A549 treated with Hydrocortisone at 1 μM for 4 hours (cell line): ENCODE data around the gene HARS1. TPM values are rescaled to one million over a fixed set of nuclear protein-coding genes. Genes with fewer than 3 reads are reported as not detected.

Experiments used
- total RNA-seq: library from RNA; stranded (reverse); fragments of 200-300 nt; extraction: Qiagen RNA extraction; gene quantifications from 5 replicates; pipeline ENCODE4 v1.2.3, GENCODE V29; 2022

The HARS1 gene, protein sequence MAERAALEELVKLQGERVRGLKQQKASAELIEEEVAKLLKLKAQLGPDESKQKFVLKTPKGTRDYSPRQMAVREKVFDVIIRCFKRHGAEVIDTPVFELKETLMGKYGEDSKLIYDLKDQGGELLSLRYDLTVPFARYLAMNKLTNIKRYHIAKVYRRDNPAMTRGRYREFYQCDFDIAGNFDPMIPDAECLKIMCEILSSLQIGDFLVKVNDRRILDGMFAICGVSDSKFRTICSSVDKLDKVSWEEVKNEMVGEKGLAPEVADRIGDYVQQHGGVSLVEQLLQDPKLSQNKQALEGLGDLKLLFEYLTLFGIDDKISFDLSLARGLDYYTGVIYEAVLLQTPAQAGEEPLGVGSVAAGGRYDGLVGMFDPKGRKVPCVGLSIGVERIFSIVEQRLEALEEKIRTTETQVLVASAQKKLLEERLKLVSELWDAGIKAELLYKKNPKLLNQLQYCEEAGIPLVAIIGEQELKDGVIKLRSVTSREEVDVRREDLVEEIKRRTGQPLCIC
- 73.7 to 90.7 TPM (median 77.1 TPM) in 5 replicates for total RNA-seq

DNA sequence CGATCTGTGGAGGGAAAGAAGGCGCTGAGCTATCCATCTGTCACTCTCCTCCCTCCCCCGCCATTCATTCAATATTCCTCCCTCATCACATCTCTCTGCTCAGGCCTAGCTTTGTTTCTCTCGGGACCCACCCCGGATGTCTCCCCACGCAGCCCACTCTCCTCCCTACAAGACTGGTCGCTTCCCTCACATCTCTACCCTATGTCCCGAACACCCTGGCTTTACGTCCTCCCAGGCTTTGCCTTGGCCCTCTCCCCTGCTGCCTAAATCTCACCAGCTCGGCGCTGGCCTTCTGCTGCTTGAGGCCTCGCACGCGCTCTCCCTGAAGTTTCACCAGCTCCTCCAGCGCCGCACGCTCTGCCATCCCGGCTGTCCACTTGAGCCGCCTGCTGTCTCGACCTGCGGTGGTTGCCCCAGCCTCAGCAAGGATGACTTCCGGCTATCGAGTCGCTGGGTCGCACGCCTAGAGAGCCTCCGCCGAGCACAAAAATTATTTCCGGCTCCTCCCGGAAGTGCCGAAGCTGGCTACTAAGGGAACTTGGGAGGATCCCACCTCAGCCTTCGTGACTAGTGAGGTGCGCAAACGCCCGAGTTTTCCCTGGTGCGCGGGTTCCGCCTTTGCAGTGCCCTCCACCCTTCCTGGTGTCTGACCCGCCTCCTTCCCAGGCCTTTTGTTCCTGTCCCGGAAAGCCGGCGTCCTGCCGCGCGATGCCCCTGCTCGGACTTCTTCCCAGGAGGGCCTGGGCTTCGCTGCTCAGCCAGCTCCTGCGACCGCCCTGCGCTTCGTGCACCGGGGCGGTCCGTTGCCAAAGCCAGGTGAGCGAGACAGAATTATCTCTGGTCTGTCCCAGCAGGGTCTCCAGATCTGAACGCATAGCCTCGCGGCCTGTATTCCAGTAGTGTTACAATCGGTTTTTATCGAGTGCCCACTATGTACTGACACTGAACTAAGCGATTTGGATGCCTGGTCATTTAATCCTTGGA lies at the start of gene HARS1, which contains the start of gene HARS2:
TSS of gene HARS1 (minus strand) at position 430 of the 984 bp plus-strand sequence. CDS start at position 364, 66 bp downstream.
TSS of gene HARS2 (plus strand) at position 515 of the 984 bp plus-strand sequence. CDS start at position 709, 194 bp downstream.

DNA sequence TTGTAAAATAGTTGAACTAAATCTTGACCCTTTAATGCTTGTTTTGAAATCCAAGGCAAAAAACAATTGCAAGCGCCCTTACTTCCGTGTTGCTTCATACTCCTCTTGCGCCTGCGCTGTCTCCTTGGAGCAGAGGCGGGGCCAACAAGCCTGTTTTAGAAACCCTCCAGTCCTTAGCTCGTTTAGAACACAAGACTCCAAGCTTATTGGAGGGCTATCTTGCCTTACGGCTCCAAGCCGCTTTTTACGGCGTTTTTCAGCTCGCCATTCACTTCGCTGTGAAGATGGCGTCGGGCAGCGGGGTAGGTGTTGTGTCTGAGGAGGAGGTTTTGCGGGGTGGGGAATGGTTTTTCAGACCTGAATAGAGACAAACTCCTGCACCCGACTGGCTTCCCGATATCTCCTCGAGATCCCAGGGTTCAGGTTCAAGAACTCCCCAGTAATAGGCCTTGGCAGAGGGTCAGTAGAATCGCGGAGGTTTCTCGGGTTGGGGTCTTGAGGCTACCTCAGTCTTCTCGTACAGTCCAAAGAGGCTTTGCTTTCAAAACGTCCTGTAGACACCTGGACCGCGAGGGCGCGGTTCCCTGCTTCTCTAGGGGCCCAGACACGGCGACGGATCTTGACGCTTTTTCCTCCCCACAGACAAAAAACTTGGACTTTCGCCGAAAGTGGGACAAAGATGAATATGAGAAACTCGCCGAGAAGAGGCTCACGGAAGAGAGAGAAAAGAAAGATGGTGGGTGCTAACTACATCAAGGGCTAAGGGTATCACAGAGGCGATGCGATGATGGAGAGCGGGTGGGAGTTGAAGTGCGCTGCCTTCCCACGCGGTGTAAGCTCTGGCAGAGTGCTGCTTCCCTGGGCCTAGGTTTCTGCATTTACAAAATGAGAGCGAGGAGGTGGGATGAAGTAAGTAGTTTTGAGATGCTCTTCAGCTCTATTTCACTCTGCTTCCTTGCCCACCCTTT lies 9.3 kb upstream of the HARS1 start, which contains the start of gene ZMAT2:
TSS of gene ZMAT2 (plus strand) at position 271 of the 968 bp plus-strand sequence. CDS start at position 285, 14 bp downstream.

DNA sequence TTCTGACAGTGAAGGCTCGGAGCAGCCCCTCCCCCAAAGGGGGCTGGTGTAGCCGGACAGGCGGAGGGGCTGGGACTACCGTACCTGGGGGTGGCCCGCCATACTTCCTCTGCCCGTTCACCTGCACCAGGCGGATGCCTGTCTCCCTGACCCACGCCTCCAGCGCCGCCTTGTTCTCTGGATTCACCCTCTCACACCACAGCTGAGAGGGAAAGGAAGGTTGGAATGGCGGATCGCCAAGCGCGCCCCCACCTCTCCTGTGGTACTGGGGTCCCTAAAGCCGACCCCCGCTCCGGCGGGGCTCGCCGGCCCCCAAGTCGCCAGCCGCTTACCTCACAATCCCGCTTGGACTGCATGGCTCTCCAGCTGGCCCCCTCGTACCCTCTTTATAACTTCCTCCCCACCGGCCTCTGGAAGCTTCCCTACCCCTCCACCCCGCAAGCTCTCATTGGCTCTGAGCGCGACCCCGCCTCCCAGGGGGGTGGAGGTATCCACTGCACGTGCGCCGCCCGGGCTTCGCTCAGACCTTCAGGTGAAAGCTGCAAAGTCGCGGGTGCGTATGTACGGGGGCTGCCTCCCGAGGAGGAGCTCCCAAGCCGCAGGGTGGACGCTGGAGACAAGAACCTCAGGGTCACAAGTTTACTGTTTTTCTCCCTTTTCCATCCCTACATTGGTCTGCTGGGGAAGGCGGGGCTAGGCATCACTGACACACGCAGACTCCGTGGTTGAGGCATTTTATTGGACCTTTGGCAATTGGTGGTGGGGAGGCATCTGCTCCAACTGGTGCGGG lies 17.8 kb downstream of the HARS1 start, which contains the start of gene DND1:
TSS of gene DND1 (minus strand) at position 390 of the 790 bp plus-strand sequence. CDS start at position 356, 34 bp downstream.

DNA sequence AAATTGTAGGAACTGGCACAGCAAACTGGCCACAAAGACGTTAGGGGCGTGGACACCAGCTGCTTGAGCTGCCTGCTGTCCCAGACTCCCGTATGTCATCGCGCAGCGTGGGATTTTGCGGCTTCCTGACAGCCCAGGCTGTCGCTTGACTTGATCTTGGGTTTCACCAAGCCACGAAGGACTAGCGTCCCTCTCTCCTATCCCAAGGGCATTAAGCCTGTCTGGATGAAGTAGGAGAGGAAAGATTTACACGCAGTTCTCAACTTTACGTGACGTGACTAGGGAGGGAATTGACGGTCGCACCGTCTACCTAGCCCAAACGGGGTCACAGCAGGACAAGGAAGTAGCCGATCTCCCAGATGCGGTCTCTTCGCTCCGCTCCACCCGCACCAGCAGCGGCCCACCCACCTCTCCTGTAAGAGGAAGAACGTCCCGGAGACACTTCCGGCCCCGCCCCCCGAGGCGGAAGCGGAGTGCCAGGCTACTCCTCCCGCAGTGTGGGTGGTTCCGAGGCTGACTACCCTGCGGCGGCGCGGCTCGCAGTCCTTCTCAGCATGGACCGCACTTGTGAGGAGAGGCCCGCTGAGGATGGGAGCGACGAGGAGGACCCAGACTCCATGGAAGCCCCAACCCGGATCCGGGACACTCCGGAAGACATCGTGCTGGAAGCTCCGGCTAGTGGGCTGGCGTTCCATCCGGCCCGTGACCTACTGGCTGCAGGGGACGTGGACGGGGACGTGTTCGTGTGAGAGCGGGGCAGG lies 26.6 kb downstream of the HARS1 start, which contains the start of gene WDR55:
TSS of gene WDR55 (plus strand) at position 546 of the 761 bp plus-strand sequence. CDS start at position 555, 9 bp downstream.

DNA sequence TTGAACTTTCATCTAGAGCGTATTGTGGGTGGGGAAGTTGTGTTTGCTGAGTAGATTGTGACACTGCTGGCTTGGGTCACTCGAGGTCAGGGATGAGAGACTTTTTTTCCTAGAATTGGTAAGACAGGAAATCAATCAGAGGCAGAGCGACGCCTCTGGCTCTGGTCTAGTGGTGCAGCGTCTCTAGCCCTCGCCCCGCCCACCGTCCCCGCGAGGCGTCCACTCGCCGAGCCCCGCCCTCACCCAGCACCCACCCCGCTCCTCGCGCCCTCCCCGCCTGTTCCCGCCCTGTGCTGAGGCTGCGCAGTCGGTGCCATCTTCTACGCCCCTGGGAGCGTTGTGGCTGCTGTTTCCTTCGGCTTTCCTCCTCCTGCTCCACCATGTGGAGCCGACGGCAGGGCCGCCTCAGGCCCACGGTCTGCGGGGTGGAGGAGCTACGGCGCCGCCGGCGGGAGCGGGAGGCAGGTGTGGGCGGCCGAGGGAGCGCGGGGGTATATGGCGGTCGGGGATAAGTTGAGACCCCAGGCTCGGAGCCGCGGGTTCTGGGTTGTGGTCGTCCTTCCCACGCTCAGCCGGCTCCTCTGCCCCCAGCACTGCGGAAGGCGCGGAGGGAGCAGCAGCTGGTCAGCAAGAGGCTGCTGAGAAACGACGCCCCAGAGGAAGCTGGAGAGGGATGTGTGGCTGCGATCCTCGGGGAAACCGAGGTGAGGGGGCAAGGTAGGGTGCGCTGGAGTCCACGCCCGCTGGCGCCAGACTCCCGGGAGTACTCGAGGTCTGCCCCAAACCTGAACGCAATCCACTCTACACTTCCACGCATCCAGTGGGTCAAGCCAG lies 51.8 kb downstream of the HARS1 start, which contains the start of gene TMCO6:
TSS of gene TMCO6 (plus strand) at position 304 of the 834 bp plus-strand sequence. CDS start at position 381, 77 bp downstream.

DNA sequence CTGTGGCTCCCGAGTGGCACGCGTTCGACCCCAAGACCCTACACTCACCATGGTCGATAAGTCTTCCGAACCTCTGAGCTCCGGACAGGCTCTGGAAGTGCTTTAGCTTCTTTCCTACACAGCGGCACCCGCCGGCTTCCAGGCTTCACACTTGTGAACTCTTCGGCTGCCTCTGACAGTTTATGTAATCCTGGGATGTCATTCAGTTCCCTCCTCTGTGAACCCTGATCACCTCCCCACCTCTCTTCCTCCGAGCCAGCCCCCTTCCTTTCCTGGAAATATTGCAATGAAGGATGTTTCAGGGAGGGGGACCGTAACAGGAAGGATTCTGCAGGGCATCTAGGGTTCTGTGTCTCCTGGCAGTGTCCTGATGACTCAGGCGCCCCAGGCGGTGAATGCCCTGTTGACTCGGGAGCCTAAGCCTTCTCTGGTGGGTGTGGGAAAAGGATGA lies 58.1 kb downstream of the HARS1 start, which contains the start of gene CD14:
TSS of gene CD14 (minus strand) at position 155 of the 451 bp plus-strand sequence. CDS start at position 51, 104 bp downstream.

Other genes with a start within 250 kb of the HARS1 start
- 0.39 to 3.0 TPM (median 1.8 TPM) in 5 replicates for gene EIF4EBP3, start 143.7 kb downstream of the HARS1 start, total RNA-seq
- gene SRA1, start 133.9 kb downstream of the HARS1 start, total RNA-seq, result 32.5 to 53.2 TPM (median 46.8 TPM) in 5 replicates
- 5.3 to 7.1 TPM (median 6.4 TPM) in 5 replicates for gene APBB3, start 126.8 kb downstream of the HARS1 start, total RNA-seq
- 73.1 to 91.2 TPM (median 80.5 TPM) in 5 replicates for gene SLC35A4, start 126.5 kb downstream of the HARS1 start, total RNA-seq
- gene CD14, start 58.2 kb downstream of the HARS1 start, total RNA-seq, result 3.3 to 4.5 TPM (median 4.1 TPM) in 5 replicates
- gene TMCO6, start 51.9 kb downstream of the HARS1 start, total RNA-seq, result 9.2 to 12.7 TPM (median 12.2 TPM) in 5 replicates
- 84.6 to 130 TPM (median 123 TPM) in 5 replicates for gene NDUFA2, start 43.7 kb downstream of the HARS1 start, total RNA-seq
- 84.3 to 119 TPM (median 87.4 TPM) in 5 replicates for gene IK, start 43.5 kb downstream of the HARS1 start, total RNA-seq
- gene WDR55, start 26.5 kb downstream of the HARS1 start, total RNA-seq, result 27.2 to 34.7 TPM (median 29.0 TPM) in 5 replicates
- 0.47 to 0.94 TPM (median 0.70 TPM) in 5 replicates for gene DND1, start 17.8 kb downstream of the HARS1 start, total RNA-seq
- 34.4 to 44.5 TPM (median 36.9 TPM) in 5 replicates for gene HARS2, start 85 bp upstream of the HARS1 start, total RNA-seq
- gene ZMAT2, start 9.1 kb upstream of the HARS1 start, total RNA-seq, result 79.9 to 111 TPM (median 84.2 TPM) in 5 replicates
- 0.14 to 0.29 TPM (median 0.23 TPM) in 5 replicates for gene PCDHA1, start 94.8 kb upstream of the HARS1 start, total RNA-seq
- gene PCDHA2, start 103.5 kb upstream of the HARS1 start, total RNA-seq, result 0.06 to 0.08 TPM (median 0.06 TPM) in 3 of 5 replicates, not detected in the others
- gene PCDHA3, start 109.7 kb upstream of the HARS1 start, total RNA-seq, result 0.66 to 1.0 TPM (median 0.82 TPM) in 5 replicates
- 1.1 to 1.9 TPM (median 1.9 TPM) in 5 replicates for gene PCDHA4, start 115.7 kb upstream of the HARS1 start, total RNA-seq
- gene PCDHA5, start 130.2 kb upstream of the HARS1 start, total RNA-seq, result 0.70 to 1.1 TPM (median 0.76 TPM) in 5 replicates
- gene PCDHA6, start 136.6 kb upstream of the HARS1 start, total RNA-seq, result 0.05 to 0.08 TPM (median 0.08 TPM) in 3 of 5 replicates, not detected in the others
- gene PCDHA7, start 142.9 kb upstream of the HARS1 start, total RNA-seq, result 0.05 to 0.16 TPM (median 0.09 TPM) in 5 replicates
- 0.05 to 0.09 TPM (median 0.06 TPM) in 4 of 5 replicates, not detected in the other for gene PCDHA8, start 149.8 kb upstream of the HARS1 start, total RNA-seq
- gene PCDHA9, start 157.0 kb upstream of the HARS1 start, total RNA-seq, result not detected in 5 replicates
- gene PCDHA10, start 164.5 kb upstream of the HARS1 start, total RNA-seq, result 0.01 to 0.03 TPM (median 0.02 TPM) in 3 of 5 replicates, not detected in the others
- gene PCDHA11, start 177.6 kb upstream of the HARS1 start, total RNA-seq, result 0.07 to 0.30 TPM (median 0.17 TPM) in 5 replicates
- gene PCDHA12, start 183.9 kb upstream of the HARS1 start, total RNA-seq, result 2.7 to 3.6 TPM (median 2.8 TPM) in 5 replicates
- gene PCDHA13, start 190.8 kb upstream of the HARS1 start, total RNA-seq, result 0.06 to 0.10 TPM (median 0.08 TPM) in 3 of 5 replicates, not detected in the others
- gene PCDHAC1, start 234.9 kb upstream of the HARS1 start, total RNA-seq, result 1.8 to 2.5 TPM (median 2.2 TPM) in 5 replicates